ENCODE measurements around the gene CD164L2.

Gene CD164L2

GRCh38 chr1:27381969-27382762 is 967 bp downstream of the CD164L2 start:
- DNase-seq: no peak

GRCh38 chr1:27380766-27381733 is 2.1 kb downstream of the CD164L2 start:
- DNase-seq: no peak

- no peak for DNase-seq
These were observed 2.9 kb downstream of the CD164L2 start for GRCh38 chr1:27380224-27380623.

GRCh38 chr1:27379564-27380122 is 3.5 kb downstream of the CD164L2 start:
- DNase-seq: no peak

- DNase-seq: no peak
These were observed 5.2 kb downstream of the CD164L2 start for GRCh38 chr1:27377760-27378495.

GRCh38 chr1:27374362-27375086 is 8.6 kb downstream of the CD164L2 start, which contains the start of gene FCN3:
Gene FCN3 (minus strand): TSS chr1:27374824. CDS start chr1:27374818, 6 bp downstream.
- DNase-seq: no peak

- no peak for DNase-seq
These were observed 10.1 kb downstream of the CD164L2 start for GRCh38 chr1:27372808-27373690.

GRCh38 chr1:27372022-27372807 is 10.9 kb downstream of the CD164L2 start:
- no peak for DNase-seq

GRCh38 chr1:27368869-27369582 is 14.1 kb downstream of the CD164L2 start:
- DNase-seq: no peak

GRCh38 chr1:27367160-27367650 is 15.9 kb downstream of the CD164L2 start:
- DNase-seq: no peak

GRCh38 chr1:27366411-27367159 is 16.5 kb downstream of the CD164L2 start, which contains the start of gene MAP3K6:
Gene MAP3K6 (minus strand): TSS chr1:27366961. CDS start chr1:27366597, 364 bp downstream.
- peak; percentile 63 for DNase-seq

- DNase-seq: peak; percentile 84
These were observed 17.1 kb downstream of the CD164L2 start for GRCh38 chr1:27366113-27366410.

- peak; percentile 87 for DNase-seq
These were observed 17.6 kb downstream of the CD164L2 start for GRCh38 chr1:27365372-27366112.

GRCh38 chr1:27364696-27365371 is 18.3 kb downstream of the CD164L2 start:
- DNase-seq: no peak

- DNase-seq: no peak
These were observed 19.1 kb downstream of the CD164L2 start for GRCh38 chr1:27363766-27364695.

- DNase-seq: no peak
These were observed 21.6 kb downstream of the CD164L2 start for GRCh38 chr1:27361553-27361952.
